GM19395 (cell line): Measurements from ENCODE around the gene ANOS1.
"Not testable (repeated sequence)": the region's sequence is repeated elsewhere in the genome, so short reads cannot be mapped to it uniquely, and the experiment has no call there.

Source experiments
- ATAC-seq: cut with Tn5 transposase; IDR thresholded peaks from one replicate; pipeline ENCODE4 v1.9.1; 2021; ENCODE audit warnings: mild to moderate bottlenecking, moderate library complexity; ENCODE audit not compliant: unreplicated experiment

ANOS1 gene, protein sequence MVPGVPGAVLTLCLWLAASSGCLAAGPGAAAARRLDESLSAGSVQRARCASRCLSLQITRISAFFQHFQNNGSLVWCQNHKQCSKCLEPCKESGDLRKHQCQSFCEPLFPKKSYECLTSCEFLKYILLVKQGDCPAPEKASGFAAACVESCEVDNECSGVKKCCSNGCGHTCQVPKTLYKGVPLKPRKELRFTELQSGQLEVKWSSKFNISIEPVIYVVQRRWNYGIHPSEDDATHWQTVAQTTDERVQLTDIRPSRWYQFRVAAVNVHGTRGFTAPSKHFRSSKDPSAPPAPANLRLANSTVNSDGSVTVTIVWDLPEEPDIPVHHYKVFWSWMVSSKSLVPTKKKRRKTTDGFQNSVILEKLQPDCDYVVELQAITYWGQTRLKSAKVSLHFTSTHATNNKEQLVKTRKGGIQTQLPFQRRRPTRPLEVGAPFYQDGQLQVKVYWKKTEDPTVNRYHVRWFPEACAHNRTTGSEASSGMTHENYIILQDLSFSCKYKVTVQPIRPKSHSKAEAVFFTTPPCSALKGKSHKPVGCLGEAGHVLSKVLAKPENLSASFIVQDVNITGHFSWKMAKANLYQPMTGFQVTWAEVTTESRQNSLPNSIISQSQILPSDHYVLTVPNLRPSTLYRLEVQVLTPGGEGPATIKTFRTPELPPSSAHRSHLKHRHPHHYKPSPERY

GRCh38 chrX:8731559-8732395 is at the start of gene ANOS1:
Gene ANOS1 (minus strand): TSS chrX:8732137. CDS start chrX:8732036, 101 bp downstream.
- ATAC-seq = no peak

- ATAC-seq = no peak
Measured at GRCh38 chrX:8773117-8773516, 41.2 kb upstream of the ANOS1 start.

DNA sequence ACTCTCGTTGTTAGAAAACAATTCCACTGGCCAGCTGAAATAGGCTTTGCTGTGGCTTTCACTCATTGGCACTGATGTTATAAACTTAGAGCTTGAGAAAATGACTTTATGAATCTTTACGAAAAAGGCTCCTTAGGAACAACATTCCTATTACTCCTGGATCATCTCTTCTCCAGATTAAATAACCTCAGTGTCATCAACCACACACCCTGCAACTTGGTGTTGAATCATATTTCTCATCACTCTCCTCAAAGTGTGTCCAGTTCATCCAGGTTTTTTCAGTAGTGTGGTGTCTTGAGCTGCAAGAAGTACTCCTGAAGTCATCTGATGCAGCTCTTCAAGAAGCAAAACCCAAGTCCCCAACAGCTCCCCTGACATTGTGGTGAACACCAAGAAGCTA is 28.1 kb upstream of the ANOS1 start:
- ATAC-seq = no peak

DNA sequence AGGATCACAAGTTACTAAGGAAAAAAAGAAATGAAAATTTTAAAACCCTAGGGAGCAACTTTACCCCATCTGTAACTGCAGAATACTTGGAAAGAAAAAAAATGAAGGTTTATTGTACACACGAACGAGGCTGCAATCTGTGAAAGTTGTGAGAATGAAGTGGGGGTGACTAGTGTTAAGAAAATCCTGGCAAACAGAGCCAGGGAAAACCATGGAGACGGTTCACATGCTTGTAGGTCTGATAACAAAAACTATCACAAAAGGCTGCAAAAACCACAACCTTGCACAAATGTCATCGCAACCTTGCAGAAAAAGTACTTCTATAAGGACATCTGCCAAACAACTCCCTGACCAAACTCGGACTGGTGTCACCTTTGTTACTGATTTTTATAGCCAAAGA is 26.8 kb upstream of the ANOS1 start:
- not testable (repeated sequence) for ATAC-seq

DNA sequence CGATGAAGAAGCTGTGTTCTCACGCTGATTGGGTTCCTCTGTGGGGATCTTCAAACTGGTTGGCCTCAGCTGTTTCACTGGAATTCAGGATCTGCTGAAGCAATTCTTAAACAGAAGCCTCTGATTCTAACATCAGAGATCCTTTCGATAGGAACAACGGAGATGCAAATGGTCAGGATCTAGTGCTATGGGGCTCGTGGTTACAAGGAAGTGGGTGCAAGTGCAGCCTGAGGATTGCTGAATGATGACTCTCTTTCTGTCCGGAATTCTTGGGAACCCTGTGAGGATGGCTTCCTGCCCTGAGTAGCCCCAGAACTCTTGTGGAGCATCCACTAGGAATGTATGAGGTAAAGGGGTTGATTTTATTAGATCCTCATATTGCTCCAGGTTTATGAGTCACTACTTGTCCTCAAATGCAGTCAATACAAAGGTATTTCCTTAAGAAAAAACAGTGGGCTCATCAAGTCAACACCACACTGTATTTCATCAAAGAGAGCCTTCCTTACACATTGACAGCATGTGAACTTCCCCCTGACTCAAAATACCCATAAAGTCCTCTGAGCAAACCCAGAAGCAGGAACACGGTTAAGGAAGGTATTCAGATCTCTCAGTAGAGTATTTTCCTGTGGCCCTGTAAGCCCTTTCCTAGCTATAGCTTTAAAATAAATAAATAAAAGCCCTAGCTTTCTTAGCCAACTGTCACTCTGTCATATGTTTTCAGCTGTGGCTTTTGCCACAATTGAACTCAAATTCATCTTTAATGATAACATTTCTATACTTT is 25.9 kb upstream of the ANOS1 start:
- ATAC-seq = not testable (repeated sequence)

- ATAC-seq = no peak
Measured at GRCh38 chrX:8755813-8756212, 23.9 kb upstream of the ANOS1 start.

- ATAC-seq = no peak
Measured at GRCh38 chrX:8755116-8755515, 23.2 kb upstream of the ANOS1 start.

- ATAC-seq = no peak
Measured at GRCh38 chrX:8749697-8750096, 17.8 kb upstream of the ANOS1 start.

DNA sequence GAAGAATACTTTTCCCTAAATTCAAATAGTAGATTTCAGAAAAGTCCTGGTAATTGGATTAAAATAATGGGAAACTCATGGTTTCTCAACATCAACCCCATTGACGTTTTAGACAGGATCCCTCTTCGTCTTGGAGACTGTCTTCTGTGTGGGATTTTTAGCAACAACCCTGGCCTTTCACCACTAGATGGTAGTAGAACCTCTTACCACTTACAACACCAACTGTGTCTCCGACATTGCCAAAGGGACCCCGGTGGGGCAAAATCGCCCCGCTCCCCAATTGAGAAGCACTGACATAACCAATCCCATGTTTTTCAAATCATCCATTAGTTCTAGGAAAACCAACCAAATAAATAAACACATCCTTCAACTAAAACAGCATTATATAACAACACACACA is 16.9 kb upstream of the ANOS1 start:
- ATAC-seq = no peak

DNA sequence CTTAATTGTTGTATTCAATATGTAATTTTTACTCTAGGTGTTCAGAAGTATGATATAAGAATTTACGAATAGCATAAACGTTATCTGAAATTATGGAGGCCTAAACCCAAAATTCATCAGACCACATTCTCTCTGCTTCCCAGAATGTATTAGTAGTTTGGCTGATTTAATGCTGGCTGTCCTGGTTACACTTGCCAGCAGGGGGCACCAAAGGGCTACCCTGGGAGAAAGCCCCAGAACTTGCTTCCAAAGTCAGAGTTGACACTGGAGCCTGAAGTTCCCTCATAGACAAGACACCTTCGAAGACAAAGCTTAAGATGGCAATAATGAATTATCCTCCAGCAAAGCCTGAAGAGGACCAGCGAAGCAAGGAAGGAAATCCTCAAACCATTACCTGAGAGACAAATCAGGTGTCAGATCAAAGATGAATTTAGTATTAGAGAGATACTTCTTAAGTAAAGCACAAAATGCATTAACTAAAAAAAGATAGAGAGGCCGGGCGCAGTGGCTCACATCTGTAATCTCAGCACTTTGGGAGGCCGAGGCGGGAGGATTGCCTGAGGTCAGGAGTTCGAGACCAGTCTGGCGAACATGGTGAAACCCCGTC is 11.3 kb upstream of the ANOS1 start:
- peak; percentile 69 for ATAC-seq

DNA sequence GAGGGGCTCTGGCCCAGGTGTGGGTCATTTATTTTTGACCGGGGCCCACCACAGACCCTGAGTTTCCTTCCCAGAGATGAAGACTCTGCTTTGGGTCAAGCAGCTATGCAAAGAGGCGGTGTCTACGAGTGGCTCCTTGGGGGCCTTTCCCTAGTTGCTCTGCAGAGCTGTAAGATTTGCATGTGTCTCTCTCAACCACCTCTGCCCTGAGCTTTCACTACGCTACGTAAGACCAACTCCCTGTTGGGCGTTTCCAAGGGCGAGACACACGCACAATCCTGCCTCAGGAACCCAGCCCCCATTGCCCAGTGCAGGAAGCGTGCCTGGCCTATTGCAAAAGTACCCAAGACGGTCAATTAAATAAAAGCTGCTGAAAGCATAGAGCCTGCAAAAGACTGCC is 10.0 kb upstream of the ANOS1 start:
- no peak for ATAC-seq

GRCh38 chrX:8738588-8739189 is 6.8 kb upstream of the ANOS1 start:
- ATAC-seq = peak; percentile 63

GRCh38 chrX:8737883-8738282 is 5.9 kb upstream of the ANOS1 start:
- no peak for ATAC-seq

DNA sequence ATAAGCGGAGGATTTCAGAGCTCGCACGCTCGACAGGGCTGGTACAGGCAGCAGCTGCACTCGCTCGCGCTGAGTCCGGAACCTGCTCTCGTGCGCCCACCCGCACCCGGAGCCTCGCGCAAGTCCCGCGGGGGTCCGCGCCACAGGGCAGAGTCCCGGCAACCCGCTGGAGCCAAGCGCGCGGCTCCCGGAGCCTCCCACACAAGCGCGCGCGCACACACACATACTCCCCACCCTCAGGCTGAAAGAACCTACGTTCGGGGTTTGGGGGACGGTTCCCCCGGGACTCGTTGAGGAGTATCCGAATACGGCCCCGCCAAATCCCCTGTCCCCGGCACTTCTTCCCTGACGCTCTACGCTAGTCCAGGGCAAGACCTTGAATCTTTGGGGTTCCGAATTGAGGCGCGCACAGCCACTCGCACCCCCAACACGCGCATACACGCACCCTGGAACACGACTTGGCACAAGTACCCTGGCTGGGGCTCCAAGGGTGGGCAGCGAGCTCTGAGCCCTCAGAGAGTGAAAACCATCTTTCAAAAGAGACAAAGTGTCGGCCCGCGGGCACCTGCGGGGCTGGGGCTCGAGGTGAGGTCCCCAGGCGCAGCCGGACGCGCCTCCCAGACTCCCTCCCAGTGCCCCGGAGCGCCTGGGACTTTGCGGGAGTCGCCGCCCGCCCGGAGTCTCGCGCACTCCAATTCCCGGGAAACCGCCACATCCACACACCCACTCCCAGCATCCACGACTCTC is 952 bp downstream of the ANOS1 start:
- no peak for ATAC-seq

GRCh38 chrX:8729811-8730210 is 2.1 kb downstream of the ANOS1 start:
- no peak for ATAC-seq

DNA sequence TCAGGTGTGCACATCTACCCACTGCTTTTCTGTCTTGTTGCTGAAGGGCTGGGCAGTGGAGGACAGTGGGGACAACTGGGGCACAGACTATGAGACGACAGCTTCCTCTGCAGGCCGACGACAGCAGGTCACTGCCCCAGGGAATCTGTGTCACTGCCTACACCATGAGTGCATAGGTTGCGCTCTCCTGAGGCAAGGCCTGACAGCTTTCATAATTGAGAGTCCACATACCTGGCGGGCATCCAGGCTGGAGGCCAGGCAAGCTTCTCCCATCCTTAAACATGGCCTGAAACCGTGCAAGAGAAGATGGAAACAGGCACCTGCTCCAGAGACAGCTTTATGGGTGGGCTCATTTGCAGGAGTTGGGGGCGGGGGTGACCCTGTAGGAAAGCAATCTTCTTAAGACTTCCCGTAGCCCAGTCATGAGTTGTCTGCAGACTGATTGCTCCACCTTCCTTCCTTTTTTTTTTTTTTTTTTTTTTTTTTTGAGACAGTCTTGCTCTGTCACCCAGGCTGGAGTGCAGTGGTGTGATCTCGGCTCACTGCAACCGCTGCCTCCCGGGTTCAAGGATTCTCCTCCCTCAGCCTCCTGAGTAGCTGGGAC is 2.9 kb downstream of the ANOS1 start:
- ATAC-seq = no peak

DNA sequence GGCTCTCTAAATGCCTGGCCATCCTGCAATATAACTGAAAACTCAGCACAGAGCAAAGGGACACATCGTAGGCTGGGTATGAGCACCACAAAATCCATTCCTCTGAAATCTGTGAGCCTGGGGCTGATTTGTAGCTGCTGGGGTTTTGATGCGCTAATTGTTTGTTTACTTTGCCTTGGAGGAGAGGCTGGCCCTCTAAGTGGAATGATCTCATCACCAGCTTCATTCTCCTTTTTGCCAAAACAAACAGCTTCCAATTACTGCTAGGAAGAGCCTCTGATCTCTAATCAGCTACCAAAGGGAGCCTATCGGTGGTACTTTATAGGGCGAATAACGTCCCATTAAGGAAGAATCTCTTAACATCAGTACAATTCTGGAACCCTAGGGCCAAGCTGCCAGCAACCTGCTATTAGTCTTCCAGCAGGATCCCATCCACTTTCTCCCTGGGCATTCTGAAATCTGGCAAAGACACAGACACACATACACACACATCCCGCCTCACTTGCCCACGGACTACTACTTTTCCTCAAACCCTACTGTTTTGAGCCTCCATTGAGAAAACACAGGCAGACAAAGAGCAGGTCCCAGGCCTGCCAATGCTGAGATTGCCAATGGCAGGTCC is 5.8 kb downstream of the ANOS1 start:
- no peak for ATAC-seq

GRCh38 chrX:8724300-8724699 is 7.6 kb downstream of the ANOS1 start:
- peak; percentile 54 for ATAC-seq
